Glomerular visceral epithelial cell (primary cell): ENCODE measurements around the gene GPALPP1.
A peak's percentile ranks its signal among the peaks of the same experiment; 100 is the strongest.
"Not testable (repeated sequence)": the region's sequence is repeated elsewhere in the genome, so short reads cannot be mapped to it uniquely, and the experiment has no call there.

Source experiments
- DNase-seq: peaks from one replicate; pipeline ENCODE4 v3.0.0-alpha.2; 2016; ENCODE audit errors: extremely low spot score

GPALPP1 gene

GRCh38 chr13:44989071-44989889 is at the start of gene GPALPP1, which contains the start of gene NUFIP1:
Gene GPALPP1 (plus strand): TSS chr13:44989538. CDS start chr13:44989655, 117 bp downstream.
Gene NUFIP1 (minus strand): TSS chr13:44989471. CDS start chr13:44989436, 35 bp downstream.
- DNase-seq, result peak; percentile 88

GRCh38 chr13:44943411-44943810 is 45.9 kb upstream of the GPALPP1 start:
- not testable (repeated sequence) for DNase-seq

GRCh38 chr13:44951184-44951583 is 38.2 kb upstream of the GPALPP1 start:
- DNase-seq, result no peak

GRCh38 chr13:44952671-44953070 is 36.7 kb upstream of the GPALPP1 start:
- no peak for DNase-seq

- no peak for DNase-seq
These were observed 35.1 kb upstream of the GPALPP1 start for GRCh38 chr13:44954224-44954623.

- no peak for DNase-seq
These were observed 33.9 kb upstream of the GPALPP1 start for GRCh38 chr13:44955406-44955805.

- no peak for DNase-seq
These were observed 27.3 kb upstream of the GPALPP1 start for GRCh38 chr13:44961997-44962396.

GRCh38 chr13:44967704-44968433 is 21.5 kb upstream of the GPALPP1 start:
- DNase-seq, result no peak

- DNase-seq, result no peak
These were observed 20.9 kb upstream of the GPALPP1 start for GRCh38 chr13:44968434-44968815.

GRCh38 chr13:44969551-44970484 is 19.5 kb upstream of the GPALPP1 start:
- peak; percentile 60 for DNase-seq

- no peak for DNase-seq
These were observed 17.4 kb upstream of the GPALPP1 start for GRCh38 chr13:44971656-44972595.

- DNase-seq, result peak; percentile 31
These were observed 16.3 kb upstream of the GPALPP1 start for GRCh38 chr13:44972956-44973581.

GRCh38 chr13:44974056-44974793 is 15.1 kb upstream of the GPALPP1 start:
- DNase-seq, result peak; percentile 58

GRCh38 chr13:44976196-44976595 is 13.1 kb upstream of the GPALPP1 start:
- no peak for DNase-seq

GRCh38 chr13:44976949-44977583 is 12.3 kb upstream of the GPALPP1 start:
- DNase-seq, result no peak

- DNase-seq, result no peak
These were observed 11.0 kb upstream of the GPALPP1 start for GRCh38 chr13:44978328-44978727.

- no peak for DNase-seq
These were observed 603 bp downstream of the GPALPP1 start for GRCh38 chr13:44989941-44990340.

GRCh38 chr13:45003417-45003816 is 14.1 kb downstream of the GPALPP1 start:
- no peak for DNase-seq

GRCh38 chr13:45004096-45004495 is 14.8 kb downstream of the GPALPP1 start:
- DNase-seq, result no peak
